Neural cell (in vitro differentiated cells): ENCODE results near the gene TSPAN14.

Experiments used
- EP300 ChIP-seq: fragments of 450-650 bp; conservative IDR thresholded peaks from 2 replicates; pipeline ENCODE4 v1.6.1; 2014; ENCODE audit warnings: antibody characterized with exemption, mild to moderate bottlenecking, moderate library complexity; ENCODE audit not compliant: poor library complexity, severe bottlenecking
- TF ChIP-seq, protein P1 (sequence below): fragments of 450-650 bp; IDR thresholded peaks from 2 replicates; pipeline ENCODE4 v1.5.1; 2014; ENCODE audit warnings: antibody characterized with exemption, mild to moderate bottlenecking, moderate library complexity; ENCODE audit not compliant: poor library complexity, severe bottlenecking

DNA sequence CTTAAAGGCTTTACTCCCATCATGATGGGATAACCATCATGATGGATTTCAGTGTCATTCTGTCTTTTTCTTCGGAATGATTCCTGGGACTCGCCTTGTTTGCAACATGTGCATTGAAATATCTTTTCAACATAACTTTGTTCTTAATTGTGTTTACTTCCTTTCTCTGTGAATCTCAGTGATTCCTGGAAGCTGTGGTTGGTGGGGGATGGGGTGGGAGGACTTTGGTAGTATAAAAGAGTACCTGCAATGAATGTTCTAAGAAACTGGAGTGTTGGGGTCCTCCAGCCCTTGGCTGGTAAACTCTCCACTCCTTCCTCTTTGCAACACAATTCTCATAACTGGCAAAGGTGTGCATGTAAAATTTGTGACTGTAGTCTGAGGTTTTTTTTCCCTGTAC lies 72.1 kb downstream of the TSPAN14 start:
- TF ChIP-seq, protein P1, sequence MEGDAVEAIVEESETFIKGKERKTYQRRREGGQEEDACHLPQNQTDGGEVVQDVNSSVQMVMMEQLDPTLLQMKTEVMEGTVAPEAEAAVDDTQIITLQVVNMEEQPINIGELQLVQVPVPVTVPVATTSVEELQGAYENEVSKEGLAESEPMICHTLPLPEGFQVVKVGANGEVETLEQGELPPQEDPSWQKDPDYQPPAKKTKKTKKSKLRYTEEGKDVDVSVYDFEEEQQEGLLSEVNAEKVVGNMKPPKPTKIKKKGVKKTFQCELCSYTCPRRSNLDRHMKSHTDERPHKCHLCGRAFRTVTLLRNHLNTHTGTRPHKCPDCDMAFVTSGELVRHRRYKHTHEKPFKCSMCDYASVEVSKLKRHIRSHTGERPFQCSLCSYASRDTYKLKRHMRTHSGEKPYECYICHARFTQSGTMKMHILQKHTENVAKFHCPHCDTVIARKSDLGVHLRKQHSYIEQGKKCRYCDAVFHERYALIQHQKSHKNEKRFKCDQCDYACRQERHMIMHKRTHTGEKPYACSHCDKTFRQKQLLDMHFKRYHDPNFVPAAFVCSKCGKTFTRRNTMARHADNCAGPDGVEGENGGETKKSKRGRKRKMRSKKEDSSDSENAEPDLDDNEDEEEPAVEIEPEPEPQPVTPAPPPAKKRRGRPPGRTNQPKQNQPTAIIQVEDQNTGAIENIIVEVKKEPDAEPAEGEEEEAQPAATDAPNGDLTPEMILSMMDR, result no peak
- TF ChIP-seq EP300, result no peak
